Muscle of back (tissue), 11 donors: ENCODE data around the gene MAD1L1. TPM values are rescaled to one million over a fixed set of nuclear protein-coding genes. Genes with fewer than 3 reads are reported as not detected.
A peak's percentile ranks its signal among the peaks of the same experiment; 100 is the strongest.
"Not testable (repeated sequence)": the region's sequence is repeated elsewhere in the genome, so short reads cannot be mapped to it uniquely, and the experiment has no call there.

Experiments
- DNase-seq, 3 donors: peaks; one replicate each; pipeline versions ENCODE4 v3.0.0 to v3.0.0-alpha.2; 2013
- polyA plus RNA-seq, 10 donors: library from polyadenylated mRNA; unstranded; fragments of 120-200 nt; gene quantifications; one replicate each; pipeline ENCODE4 v1.2.1, GENCODE V29; 2013; ENCODE audit not compliant: insufficient read length in 10 of 10

MAD1L1 gene
- polyA plus RNA-seq, 10 donors, result 15.4 to 25.7 (median 22.0) TPM

GRCh38 chr7:1888425-1888824 is 344.3 kb downstream of the MAD1L1 start:
- DNase-seq, result no peak

- no peak for DNase-seq
Observed at GRCh38 chr7:1887251-1887650, 345.5 kb downstream of the MAD1L1 start.

GRCh38 chr7:1886361-1887064 is 346.2 kb downstream of the MAD1L1 start:
- DNase-seq, result no peak

GRCh38 chr7:1885465-1886226 is 347.1 kb downstream of the MAD1L1 start:
- no peak for DNase-seq

GRCh38 chr7:1884583-1885350 is 348.0 kb downstream of the MAD1L1 start:
- no peak for DNase-seq

GRCh38 chr7:1883834-1884582 is 348.7 kb downstream of the MAD1L1 start:
- DNase-seq, result no peak

- DNase-seq, result peak in 1 of 3 donors; percentile 79
Observed at GRCh38 chr7:1883031-1883761, 349.5 kb downstream of the MAD1L1 start.

- no peak for DNase-seq
Observed at GRCh38 chr7:1882451-1882850, 350.3 kb downstream of the MAD1L1 start.

GRCh38 chr7:1881946-1882345 is 350.8 kb downstream of the MAD1L1 start:
- no peak for DNase-seq

- DNase-seq, result not testable (repeated sequence)
Observed at GRCh38 chr7:1876641-1877040, 356.1 kb downstream of the MAD1L1 start.

GRCh38 chr7:1875392-1876199 is 357.1 kb downstream of the MAD1L1 start:
- DNase-seq, result not testable (repeated sequence)

- DNase-seq, result not testable (repeated sequence)
Observed at GRCh38 chr7:1874590-1875391, 358.0 kb downstream of the MAD1L1 start.

GRCh38 chr7:1873857-1874589 is 358.7 kb downstream of the MAD1L1 start:
- no peak for DNase-seq

- DNase-seq, result no peak
Observed at GRCh38 chr7:1873421-1873820, 359.3 kb downstream of the MAD1L1 start.

GRCh38 chr7:1873070-1873405 is 359.7 kb downstream of the MAD1L1 start:
- DNase-seq, result no peak

- no peak for DNase-seq
Observed at GRCh38 chr7:1872191-1873069, 360.3 kb downstream of the MAD1L1 start.

GRCh38 chr7:1869452-1870130 is 363.2 kb downstream of the MAD1L1 start:
- DNase-seq, result no peak
